Activated CD8-positive, alpha-beta memory T cell treated with anti-CD3 and anti-CD28 coated beads for 36 hours (primary cell): Measurements from ENCODE around the gene KRTAP21-3. TPM values are rescaled to one million over a fixed set of nuclear protein-coding genes. Genes with fewer than 3 reads are reported as not detected.

ENCODE experiments used
- CTCF ChIA-PET: fragments of 350-600 bp; sonication (Branson Sonifier 250); formaldehyde crosslinking; loops from one replicate; lab custom pipeline; 2021; ENCODE audit warnings: antibody characterized with exemption; lab: Charles Lee
- POLR2A ChIA-PET: fragments of 350-600 bp; sonication (Branson Sonifier 250); formaldehyde crosslinking; loops from one replicate; lab custom pipeline; 2021; ENCODE audit warnings: antibody characterized with exemption; lab: Charles Lee
- total RNA-seq, 2 experiments: library from RNA; stranded (reverse); gene quantifications; one replicate each; pipeline ENCODE4 v1.2.3, GENCODE V29; 2021

The KRTAP21-3 gene
- total RNA-seq, 2 experiments from 2014 or later: not detected

- CTCF ChIA-PET: no interaction called here
- POLR2A ChIA-PET: no interaction called here
Observed at GRCh38 chr21:30672985-30673650, 45.5 kb downstream of the KRTAP21-3 start.

- CTCF ChIA-PET: no interaction called here
- POLR2A ChIA-PET: no interaction called here
Observed at GRCh38 chr21:30668776-30669175, 49.8 kb downstream of the KRTAP21-3 start.

Other genes starting within 250 kb of the KRTAP21-3 start
- not detected for gene KRTAP19-1, start 238.4 kb downstream of the KRTAP21-3 start, total RNA-seq
- gene KRTAP19-2, start 231.3 kb downstream of the KRTAP21-3 start, total RNA-seq: not detected
- not detected for gene KRTAP19-3, start 226.8 kb downstream of the KRTAP21-3 start, total RNA-seq
- gene KRTAP19-4, start 221.6 kb downstream of the KRTAP21-3 start, total RNA-seq: not detected
- gene KRTAP19-5, start 216.6 kb downstream of the KRTAP21-3 start, total RNA-seq: not detected
- gene KRTAP19-6, start 176.9 kb downstream of the KRTAP21-3 start, total RNA-seq: not detected
- gene KRTAP19-7, start 157.5 kb downstream of the KRTAP21-3 start, total RNA-seq: not detected
- not detected for gene KRTAP22-2, start 128.4 kb downstream of the KRTAP21-3 start, total RNA-seq
- not detected for gene KRTAP6-3, start 126.3 kb downstream of the KRTAP21-3 start, total RNA-seq
- gene KRTAP6-2, start 119.9 kb downstream of the KRTAP21-3 start, total RNA-seq: not detected
- gene KRTAP22-1, start 117.7 kb downstream of the KRTAP21-3 start, total RNA-seq: not detected
- gene KRTAP6-1, start 104.8 kb downstream of the KRTAP21-3 start, total RNA-seq: not detected
- not detected for gene KRTAP20-1, start 102.4 kb downstream of the KRTAP21-3 start, total RNA-seq
- gene KRTAP20-4, start 98.2 kb downstream of the KRTAP21-3 start, total RNA-seq: not detected
- not detected for gene KRTAP20-2, start 83.6 kb downstream of the KRTAP21-3 start, total RNA-seq
- gene KRTAP20-3, start 75.9 kb downstream of the KRTAP21-3 start, total RNA-seq: not detected
- not detected for gene KRTAP21-2, start 28.5 kb upstream of the KRTAP21-3 start, total RNA-seq
- not detected for gene KRTAP21-1, start 36.7 kb upstream of the KRTAP21-3 start, total RNA-seq
- not detected for gene KRTAP8-1, start 94.5 kb upstream of the KRTAP21-3 start, total RNA-seq
- not detected for gene KRTAP7-1, start 111.0 kb upstream of the KRTAP21-3 start, total RNA-seq
- gene KRTAP11-1, start 162.8 kb upstream of the KRTAP21-3 start, total RNA-seq: not detected